CD4-positive, alpha-beta T cell (primary cell): ENCODE data around the gene SAP130. TPM values are rescaled to one million over a fixed set of nuclear protein-coding genes. Genes with fewer than 3 reads are reported as not detected.

Experiments used
- ATAC-seq: fragments of 200-7000 bp; cut with Tn5 transposase; one replicate; pipeline ENCODE4 v1.10.0; 2022; ENCODE audit warnings: mild to moderate bottlenecking; ENCODE audit not compliant: poor library complexity
- CTCF ChIA-PET: fragments of 350-600 bp; sonication (Branson Sonifier 250); formaldehyde crosslinking; loops from one replicate; lab custom pipeline; 2021; ENCODE audit warnings: antibody characterized with exemption, inconsistent platforms; lab: Charles Lee
- POLR2A ChIA-PET: fragments of 350-600 bp; sonication (Branson Sonifier 250); formaldehyde crosslinking; loops from one replicate; lab custom pipeline; 2021; ENCODE audit warnings: antibody characterized with exemption, inconsistent platforms; lab: Charles Lee
- DNase-seq, 14 experiments: peaks; one replicate each; pipeline ENCODE4 v3.0.0-alpha.2; 2013 to 2020; ENCODE audit warnings: mixed read lengths in 2 of 14
- H3K27ac ChIP-seq, 2 donors: one replicate each; pipeline versions ENCODE4 v1.5.1 to v1.7.0; 2013; ENCODE audit warnings: low read length in 2 of 2, low read depth in 1 of 2, mild to moderate bottlenecking in 1 of 2
- H3K27me3 ChIP-seq, 2 experiments: 1 replicate in 1 of 2; 2 replicates in 1 of 2; pipeline versions ENCODE4 v1.6.1 to v1.7.0; 2013; ENCODE audit warnings: low read length in 2 of 2, control low read depth in 1 of 2, mild to moderate bottlenecking in 1 of 2, moderate library complexity in 1 of 2; ENCODE audit not compliant: insufficient read depth in 2 of 2, control insufficient read depth in 1 of 2
- H3K36me3 ChIP-seq: one replicate; pipeline ENCODE4 v1.6.1; 2013; ENCODE audit warnings: low read length, control low read depth; ENCODE audit not compliant: insufficient read depth
- H3K4me1 ChIP-seq: one replicate; pipeline ENCODE4 v1.6.1; 2013; ENCODE audit warnings: low read length, control low read depth; ENCODE audit not compliant: insufficient read depth
- H3K4me3 ChIP-seq: one replicate; pipeline ENCODE4 v1.5.1; 2013; ENCODE audit warnings: mild to moderate bottlenecking, low read length, moderate library complexity
- H3K9me3 ChIP-seq, 2 experiments: 1 replicate in 1 of 2; 2 replicates in 1 of 2; pipeline versions ENCODE4 v1.6.1 to v1.7.0; 2013; ENCODE audit warnings: low read length in 2 of 2, mild to moderate bottlenecking in 2 of 2, control low read depth in 1 of 2, moderate library complexity in 1 of 2; ENCODE audit not compliant: control insufficient read depth in 1 of 2, insufficient read depth in 1 of 2
- H3K27ac Mint-ChIP-seq: one replicate; pipeline ENCODE4 v1.8.0; 2020; ENCODE audit warnings: mixed read lengths
- H3K27me3 Mint-ChIP-seq: one replicate; pipeline ENCODE4 v1.8.0; 2021; ENCODE audit warnings: mixed read lengths
- H3K36me3 Mint-ChIP-seq: one replicate; pipeline ENCODE4 v1.8.0; 2021; ENCODE audit warnings: low read depth, mixed read lengths
- H3K4me1 Mint-ChIP-seq: one replicate; pipeline ENCODE4 v1.8.0; 2021; ENCODE audit warnings: low read depth, mixed read lengths
- H3K4me3 Mint-ChIP-seq: one replicate; pipeline ENCODE4 v1.8.0; 2020; ENCODE audit warnings: mild to moderate bottlenecking, mixed read lengths
- H3K9me3 Mint-ChIP-seq: one replicate; pipeline ENCODE4 v1.8.0; 2020; ENCODE audit warnings: mixed read lengths
- CTCF ChIP-seq: fragments of 200-600 bp; IDR thresholded peaks from one replicate; pipeline ENCODE4 v1.8.0; 2022; ENCODE audit warnings: antibody characterized with exemption, mild to moderate bottlenecking
- intact Hi-C, 2 experiments: fragments of 100-400 bp; cut with DNase I in 1 of 2; cut with micrococcal nuclease in 1 of 2; formaldehyde crosslinking; loops; one replicate each; pipeline versions ENCODE4 v1.15.1 to v1.9.0; 2023 to 2025; cut with DNase I, micrococcal nuclease
- total RNA-seq, 174 experiments: library from RNA in 2 of 174; stranded (reverse) in 2 of 174; gene quantifications; one replicate each; pipeline ENCODE4 v1.2.3 and lab custom pipeline; 2021 to 2026

Gene SAP130
- total RNA-seq, 2 experiments from 2014 or later, result 19.2 to 21.0 TPM

- no peaks in the 10 kb centered on the region for H3K9me3 ChIP-seq
- DNase-seq (no peak), ATAC-seq (no peak)
- no peaks in the 10 kb centered on the region for H3K27me3 Mint-ChIP-seq
- H3K36me3 ChIP-seq, result peaks cover 76% of the 10 kb centered on the region
- H3K4me3 Mint-ChIP-seq, result no peak overlapping the region
- intact Hi-C loops, result no loop called here
- TF ChIP-seq CTCF, result no peak
- no peak overlapping the region for H3K27ac Mint-ChIP-seq
- H3K27ac ChIP-seq, result no peak overlapping the region
- ChIA-PET POLR2A (interaction anchor here (0.8 kb wide), 1 partner anchor 12 kb away, joined by 3 read pairs; no protein-coding TSS in a partner anchor), CTCF (no interaction called here)
- peaks cover 91% of the 10 kb centered on the region for H3K36me3 Mint-ChIP-seq
- no peaks in the 10 kb centered on the region for H3K4me1 Mint-ChIP-seq
- H3K4me1 ChIP-seq, result no peaks in the 10 kb centered on the region
- H3K27me3 ChIP-seq, result no peaks in the 10 kb centered on the region
- H3K9me3 Mint-ChIP-seq, result no peaks in the 10 kb centered on the region
- H3K4me3 ChIP-seq, result no peak overlapping the region
Measured at GRCh38 chr2:127986548-127987079, 41.2 kb downstream of the SAP130 start.

GRCh38 chr2:127985735-127986134, 42.1 kb downstream of the SAP130 start:
- peaks cover 93% of the 10 kb centered on the region for H3K36me3 Mint-ChIP-seq
- no peak overlapping the region for H3K27ac Mint-ChIP-seq

GRCh38 chr2:127985026-127985734, 42.7 kb downstream of the SAP130 start:
- intact Hi-C loops, result no loop called here
- Mint-ChIP-seq H3K36me3 (peaks cover 94% of the 10 kb centered on the region), H3K9me3 (no peaks in the 10 kb centered on the region), H3K4me1 (no peaks in the 10 kb centered on the region), H3K27me3 (no peaks in the 10 kb centered on the region), H3K27ac (no peak overlapping the region), H3K4me3 (no peak overlapping the region)
- ATAC-seq, result no peak
- H3K9me3 ChIP-seq, result no peaks in the 10 kb centered on the region
- POLR2A ChIA-PET, result no interaction called here
- CTCF ChIA-PET, result no interaction called here
- no peak overlapping the region for H3K4me3 ChIP-seq
- TF ChIP-seq CTCF, result no peak
- no peak overlapping the region for H3K27ac ChIP-seq
- no peaks in the 10 kb centered on the region for H3K4me1 ChIP-seq
- no peaks in the 10 kb centered on the region for H3K27me3 ChIP-seq
- DNase-seq, result no peak
- H3K36me3 ChIP-seq, result peaks cover 83% of the 10 kb centered on the region

More at GRCh38 chr2:127985735-127986134, 42.1 kb downstream of the SAP130 start:
- no peak for DNase-seq
- H3K4me1 Mint-ChIP-seq, result no peaks in the 10 kb centered on the region
- no peaks in the 10 kb centered on the region for H3K27me3 ChIP-seq
- H3K36me3 ChIP-seq, result peaks cover 79% of the 10 kb centered on the region
- CTCF ChIA-PET, result no interaction called here
- no peak overlapping the region for H3K27ac ChIP-seq
- H3K4me1 ChIP-seq, result no peaks in the 10 kb centered on the region
- no peaks in the 10 kb centered on the region for H3K27me3 Mint-ChIP-seq
- no peak overlapping the region for H3K4me3 Mint-ChIP-seq
- POLR2A ChIA-PET, result interaction anchor here (0.8 kb wide), 1 partner anchor 11 kb away, joined by 3 read pairs; no protein-coding TSS in a partner anchor
- no peaks in the 10 kb centered on the region for H3K9me3 Mint-ChIP-seq
- no peaks in the 10 kb centered on the region for H3K9me3 ChIP-seq
- no peak for TF ChIP-seq CTCF
- H3K4me3 ChIP-seq, result no peak overlapping the region
- intact Hi-C loops, result no loop called here
- ATAC-seq, result no peak
